Gastrocnemius medialis (tissue), 4 donors: Measurements from ENCODE around the gene PDE6A. TPM values are rescaled to one million over a fixed set of nuclear protein-coding genes. Genes with fewer than 3 reads are reported as not detected.
"Not testable (repeated sequence)": the region's sequence is repeated elsewhere in the genome, so short reads cannot be mapped to it uniquely, and the experiment has no call there.

ENCODE experiments used
- ATAC-seq, 2 donors: fragments of 150-250 bp; one replicate each; pipeline ENCODE4 v1.9.1; 2016
- DNase-seq, 2 donors: peaks; one replicate each; pipeline ENCODE4 v3.0.0-alpha.2; 2019
- H3K27ac ChIP-seq, 4 donors: fragments of 200-600 bp; sonication (generic); 1 replicate in 1 of 4; 2 replicates in 3 of 4; pipeline ENCODE4 v1.5.1; 2016 to 2018; ENCODE audit warnings: mild to moderate bottlenecking in 2 of 4, moderate library complexity in 1 of 4
- H3K27me3 ChIP-seq, 3 donors: fragments of 200-600 bp; sonication (generic) in 2 of 3; 1 replicate in 1 of 3; 2 replicates in 2 of 3; pipeline versions ENCODE4 v1.5.1 to v1.6.0; 2016 to 2019; ENCODE audit warnings: mild to moderate bottlenecking in 1 of 3, moderate library complexity in 1 of 3
- H3K36me3 ChIP-seq, 2 donors: fragments of 200-600 bp; sonication (generic) in 1 of 2; one replicate each; pipeline ENCODE4 v1.5.1; 2017 to 2018
- H3K4me1 ChIP-seq, 2 donors: fragments of 200-600 bp; sonication (generic) in 1 of 2; one replicate each; pipeline ENCODE4 v1.5.1; 2016 to 2017; ENCODE audit warnings: mild to moderate bottlenecking in 2 of 2
- H3K4me3 ChIP-seq, 4 donors: fragments of 200-600 bp; sonication (generic) in 3 of 4; 1 replicate in 1 of 4; 2 replicates in 3 of 4; pipeline ENCODE4 v1.5.1; 2016 to 2019; ENCODE audit warnings: mild to moderate bottlenecking in 2 of 4
- H3K9me3 ChIP-seq, 3 donors: fragments of 200-600 bp; sonication (generic) in 2 of 3; 1 replicate in 1 of 3; 2 replicates in 2 of 3; pipeline ENCODE4 v1.5.1; 2016 to 2019
- POLR2A ChIP-seq, 2 donors: fragments of 450-650 bp; IDR thresholded peaks; one replicate each; pipeline ENCODE4 v1.6.1; 2017; ENCODE audit warnings: antibody characterized with exemption in 2 of 2, mild to moderate bottlenecking in 2 of 2, moderate library complexity in 2 of 2
- in situ Hi-C, 4 donors: fragments of 200-750 bp; cut with MboI; loops; one replicate each; pipeline versions ENCODE4 v1.15.0 to v1.8.0; 2017; ENCODE audit warnings: low sequenced_read_pairs in 4 of 4
- intact Hi-C: fragments of 100-400 bp; cut with DNase I; formaldehyde crosslinking; loops from one replicate; pipeline ENCODE4 v1.15.1; 2023; ENCODE audit warnings: low total_unique reads
- total RNA-seq, 4 donors: library from RNA; depleted of rRNA; stranded (reverse); fragments of >200 nt; gene quantifications; one replicate each; pipeline versions ENCODE4 v1.1.0 to v1.2.3, GENCODE V29; 2016
- TF ChIP-seq, protein P1 (sequence below), 5 experiments: fragments of 450-650 bp in 3 of 5; fragments of 200-600 bp in 2 of 5; sonication (generic) in 2 of 5; IDR thresholded peaks in 4 of 5; conservative IDR thresholded peaks in 1 of 5; 1 replicate in 4 of 5; 2 replicates in 1 of 5; pipeline ENCODE4 v1.5.1; 2016 to 2019; ENCODE audit warnings: antibody characterized with exemption in 5 of 5, mild to moderate bottlenecking in 3 of 5, moderate library complexity in 3 of 5

PDE6A gene
- total RNA-seq, 4 donors from 2014 or later, result not detected

DNA sequence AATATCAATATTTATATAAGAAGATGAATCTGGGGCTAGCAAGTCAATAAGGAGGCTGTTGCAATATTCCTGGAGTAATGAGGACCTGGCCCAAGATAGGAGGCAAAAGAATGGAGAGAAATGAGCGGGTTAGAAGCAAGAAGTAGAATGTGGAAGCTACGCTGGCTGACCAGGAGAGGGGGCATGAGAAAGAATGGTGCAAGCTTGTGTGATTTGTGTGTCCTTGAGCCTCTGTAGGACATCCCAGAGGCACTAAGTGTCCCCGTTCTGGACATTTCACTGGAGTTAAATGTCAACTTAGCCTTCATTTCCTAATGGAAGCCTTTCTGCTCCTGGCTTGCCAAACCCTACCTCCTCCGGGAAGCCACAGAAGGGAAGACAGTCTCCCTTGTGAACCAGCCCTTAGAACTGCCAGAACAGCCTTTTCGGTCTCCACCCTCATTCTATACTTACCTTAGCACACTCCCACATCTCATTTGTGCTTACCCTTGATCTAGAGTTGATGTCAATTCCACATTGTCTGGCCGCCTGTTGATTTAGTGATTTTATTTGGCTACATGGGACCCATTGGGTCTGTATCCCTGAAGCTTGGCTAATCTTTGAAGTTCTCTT lies 6.7 kb upstream of the PDE6A start:
- no peak for TF ChIP-seq POLR2A (IDR thresholded peaks at IDR 0.05)
- TF ChIP-seq, protein P1, sequence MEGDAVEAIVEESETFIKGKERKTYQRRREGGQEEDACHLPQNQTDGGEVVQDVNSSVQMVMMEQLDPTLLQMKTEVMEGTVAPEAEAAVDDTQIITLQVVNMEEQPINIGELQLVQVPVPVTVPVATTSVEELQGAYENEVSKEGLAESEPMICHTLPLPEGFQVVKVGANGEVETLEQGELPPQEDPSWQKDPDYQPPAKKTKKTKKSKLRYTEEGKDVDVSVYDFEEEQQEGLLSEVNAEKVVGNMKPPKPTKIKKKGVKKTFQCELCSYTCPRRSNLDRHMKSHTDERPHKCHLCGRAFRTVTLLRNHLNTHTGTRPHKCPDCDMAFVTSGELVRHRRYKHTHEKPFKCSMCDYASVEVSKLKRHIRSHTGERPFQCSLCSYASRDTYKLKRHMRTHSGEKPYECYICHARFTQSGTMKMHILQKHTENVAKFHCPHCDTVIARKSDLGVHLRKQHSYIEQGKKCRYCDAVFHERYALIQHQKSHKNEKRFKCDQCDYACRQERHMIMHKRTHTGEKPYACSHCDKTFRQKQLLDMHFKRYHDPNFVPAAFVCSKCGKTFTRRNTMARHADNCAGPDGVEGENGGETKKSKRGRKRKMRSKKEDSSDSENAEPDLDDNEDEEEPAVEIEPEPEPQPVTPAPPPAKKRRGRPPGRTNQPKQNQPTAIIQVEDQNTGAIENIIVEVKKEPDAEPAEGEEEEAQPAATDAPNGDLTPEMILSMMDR (IDR thresholded peaks at IDR 0.05 in 4 of 5, conservative IDR thresholded peaks at IDR 0.05 in 1 of 5), result no peak
- Histone ChIP-seq H3K27me3 (no peaks in the 10 kb centered on the region), H3K27ac (no peak overlapping the region), H3K4me1 (no peaks in the 10 kb centered on the region), H3K36me3 (no peaks in the 10 kb centered on the region), H3K4me3 (no peak overlapping the region), H3K9me3 (no peaks in the 10 kb centered on the region)
- in situ Hi-C loops, result no loop called here
- ATAC-seq (no peak), DNase-seq (no peak)
- intact Hi-C loops, result no loop called here

DNA sequence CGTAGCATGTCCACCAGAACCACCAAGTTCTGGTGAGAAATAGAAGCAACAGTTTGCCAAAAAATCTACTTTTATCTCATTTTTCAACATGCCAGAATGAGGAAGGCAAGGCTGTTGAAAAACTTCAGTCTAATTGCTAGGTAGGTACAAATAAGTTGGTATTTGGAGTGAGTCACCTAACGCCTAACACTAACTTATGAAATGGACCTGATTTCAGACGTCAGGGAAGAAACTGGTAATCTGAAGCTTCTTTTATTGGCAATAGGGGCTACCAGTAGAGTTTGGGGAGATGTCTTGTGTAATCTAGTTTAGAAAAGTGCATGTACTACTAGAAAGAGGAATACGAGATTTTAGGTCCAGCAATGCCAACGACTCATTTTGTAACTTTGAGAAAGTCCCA lies 4.4 kb upstream of the PDE6A start:
- in situ Hi-C loops, result no loop called here
- ATAC-seq, result no peak

DNA sequence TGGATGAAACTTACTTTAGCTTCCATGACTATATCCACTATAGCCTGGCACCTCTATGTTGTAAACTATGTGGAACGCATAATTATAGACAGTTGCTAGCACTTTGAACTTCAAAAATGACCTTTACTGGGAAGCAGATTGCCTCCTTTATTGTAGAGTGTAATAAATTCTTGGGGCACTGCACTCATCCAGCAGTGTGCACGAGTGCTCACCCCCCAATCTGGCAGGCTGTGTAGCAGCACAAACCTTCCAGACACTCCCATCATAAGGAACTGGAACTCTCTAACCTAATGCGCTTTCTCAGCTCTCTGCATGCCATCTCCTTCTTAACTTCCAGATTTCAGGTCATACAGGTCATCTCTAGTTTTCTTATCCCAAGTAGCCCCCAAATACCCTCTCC lies 1.5 kb upstream of the PDE6A start:
- no peaks in the 10 kb centered on the region for H3K36me3 ChIP-seq
- DNase-seq (no peak), ATAC-seq (no peak)
- no peak overlapping the region for H3K4me3 ChIP-seq
- H3K9me3 ChIP-seq, result no peaks in the 10 kb centered on the region
- intact Hi-C loops, result no loop called here
- no peaks in the 10 kb centered on the region for H3K4me1 ChIP-seq
- in situ Hi-C loops, result no loop called here
- no peaks in the 10 kb centered on the region for H3K27me3 ChIP-seq
- H3K27ac ChIP-seq, result no peak overlapping the region
- no peak for TF ChIP-seq POLR2A (IDR thresholded peaks at IDR 0.05)
- TF ChIP-seq, protein P1 (IDR thresholded peaks at IDR 0.05 in 4 of 5, conservative IDR thresholded peaks at IDR 0.05 in 1 of 5), result no peak

More for the DNA sequence above, 4.4 kb upstream of the PDE6A start:
- no peaks in the 10 kb centered on the region for H3K9me3 ChIP-seq
- H3K4me1 ChIP-seq, result no peaks in the 10 kb centered on the region
- intact Hi-C loops, result no loop called here
- no peak for TF ChIP-seq POLR2A (IDR thresholded peaks at IDR 0.05)
- H3K27me3 ChIP-seq, result no peaks in the 10 kb centered on the region
- no peak overlapping the region for H3K27ac ChIP-seq
- DNase-seq, result no peak
- H3K36me3 ChIP-seq, result no peaks in the 10 kb centered on the region
- no peak overlapping the region for H3K4me3 ChIP-seq

DNA sequence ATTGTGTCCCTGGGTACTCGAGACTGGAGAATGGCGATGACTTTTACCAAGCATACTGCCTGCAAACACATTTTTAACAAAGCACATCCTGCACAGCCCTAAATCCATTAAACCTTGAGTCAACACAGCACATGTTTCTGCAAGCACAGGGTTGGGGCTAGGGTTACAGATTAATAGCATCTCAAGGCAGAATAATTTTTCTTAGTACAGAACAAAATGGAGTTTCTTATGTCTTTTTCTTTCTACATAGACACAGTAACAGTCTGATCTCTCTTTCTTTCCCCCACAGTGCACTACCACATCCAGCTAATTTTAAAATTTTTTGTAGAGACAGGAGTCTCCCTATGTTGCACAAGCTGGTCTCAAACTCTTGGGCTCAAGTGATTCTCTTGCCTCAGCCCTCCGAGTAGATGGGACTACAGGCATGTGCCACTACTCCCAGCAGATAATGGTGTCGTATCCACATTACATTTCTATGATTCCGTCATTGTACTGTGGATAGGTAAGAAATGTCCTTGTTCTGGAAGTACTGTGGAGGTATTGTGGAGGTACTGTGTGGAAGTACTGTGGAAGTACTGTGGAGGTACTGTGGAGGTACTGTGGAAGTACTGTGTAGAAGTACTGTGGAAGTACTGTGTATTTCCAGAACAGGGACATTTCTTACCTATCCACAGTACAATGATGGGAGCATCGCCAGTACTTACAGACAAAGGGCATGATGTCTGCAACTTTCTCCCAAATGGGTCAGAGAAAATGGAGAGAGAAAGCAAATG lies 1.2 kb downstream of the PDE6A start:
- H3K36me3 ChIP-seq, ATAC-seq, H3K4me3 ChIP-seq, H3K27ac ChIP-seq, H3K27me3 ChIP-seq, intact Hi-C loops, in situ Hi-C loops, H3K9me3 ChIP-seq, DNase-seq, H3K4me1 ChIP-seq: not testable (repeated sequence)

DNA sequence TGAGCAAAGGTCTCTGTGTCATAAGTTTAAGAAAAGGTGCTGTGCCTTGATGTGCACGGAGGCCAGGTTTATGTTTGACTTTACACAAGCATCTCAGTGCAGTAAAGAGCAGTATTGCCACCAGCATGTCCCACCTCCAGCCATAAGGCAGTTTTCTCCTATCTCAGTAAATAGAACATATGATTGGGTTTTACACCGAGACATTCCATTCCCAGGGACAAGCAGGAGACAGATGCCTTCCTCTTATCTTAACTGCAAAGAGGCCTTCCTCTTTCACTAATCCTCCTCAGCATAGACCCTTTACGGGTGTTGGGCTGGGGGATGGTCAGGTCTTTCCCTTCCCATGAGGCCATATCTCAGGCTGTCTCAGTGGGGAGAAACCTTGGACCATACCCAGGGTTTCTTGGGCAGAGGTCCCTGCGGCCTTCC lies 1.8 kb downstream of the PDE6A start:
- peaks cover 0 to 11% of the 10 kb centered on the region in 2 donors for H3K4me1 ChIP-seq
- H3K9me3 ChIP-seq, H3K36me3 ChIP-seq, ATAC-seq, H3K4me3 ChIP-seq, H3K27me3 ChIP-seq, intact Hi-C loops, DNase-seq, H3K27ac ChIP-seq, in situ Hi-C loops: not testable (repeated sequence)

DNA sequence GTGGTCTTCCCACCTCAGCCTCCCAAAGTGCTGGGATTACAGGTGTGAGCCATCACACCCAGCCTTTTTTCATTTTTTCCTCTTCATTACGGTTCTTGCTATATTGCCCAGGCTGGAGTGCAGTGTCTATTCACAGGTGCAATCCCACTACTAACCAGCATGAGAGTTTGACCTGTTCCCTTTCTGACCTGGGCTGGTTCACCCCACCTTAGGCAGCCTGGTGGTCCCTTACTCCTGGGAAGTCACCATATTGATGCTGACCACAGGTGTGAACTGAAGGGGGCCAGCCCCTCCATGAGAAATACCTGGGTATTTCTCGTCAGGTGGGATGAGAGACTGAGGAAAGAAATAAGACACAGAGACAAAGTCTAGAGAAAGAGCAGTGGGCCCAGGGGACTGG lies 2.4 kb downstream of the PDE6A start:
- H3K36me3 ChIP-seq, result no peaks in the 10 kb centered on the region
- ATAC-seq (no peak), DNase-seq (no peak)
- intact Hi-C loops, result no loop called here
- in situ Hi-C loops, result no loop called here
- peaks cover 0 to 11% of the 10 kb centered on the region in 2 donors for H3K4me1 ChIP-seq
- no peak for TF ChIP-seq POLR2A (IDR thresholded peaks at IDR 0.05)
- TF ChIP-seq, protein P1 (IDR thresholded peaks at IDR 0.05 in 4 of 5, conservative IDR thresholded peaks at IDR 0.05 in 1 of 5), result no peak
- no peaks in the 10 kb centered on the region for H3K27me3 ChIP-seq
- H3K4me3 ChIP-seq, result no peak overlapping the region
- H3K9me3 ChIP-seq, result no peaks in the 10 kb centered on the region
- H3K27ac ChIP-seq, result no peak overlapping the region
